Astrocyte (in vitro differentiated cells and primary cell): ENCODE measurements around the gene SOCS6. TPM values are rescaled to one million over a fixed set of nuclear protein-coding genes. Genes with fewer than 3 reads are reported as not detected.

Experiments used
- DNase-seq: peaks from one replicate; pipeline ENCODE4 v3.0.0-alpha.2; 2010; ENCODE audit warnings: low read depth
- FAIRE-seq: peaks from 2 replicates; lab custom pipeline; 2011; peaks lifted over from hg19 to GRCh38; lab: Jason Lieb, UNC
- H2AFZ ChIP-seq: 2 replicates; pipeline ENCODE4 v1.6.0; 2012; ENCODE audit warnings: low read depth, low read length, inconsistent platforms
- H3K27ac ChIP-seq: 2 replicates; pipeline ENCODE4 v1.5.1; 2011; ENCODE audit warnings: low read depth, low read length, inconsistent platforms
- H3K27me3 ChIP-seq: 2 replicates; pipeline ENCODE4 v1.6.0; 2011; ENCODE audit warnings: low read length, inconsistent platforms; ENCODE audit not compliant: insufficient read depth
- H3K36me3 ChIP-seq: 2 replicates; pipeline ENCODE4 v1.5.1; 2011; ENCODE audit warnings: low read length, inconsistent platforms; ENCODE audit not compliant: insufficient read depth
- H3K4me1 ChIP-seq: 2 replicates; pipeline ENCODE4 v1.5.1; 2011; ENCODE audit warnings: low read length, inconsistent platforms; ENCODE audit not compliant: insufficient read depth
- H3K4me2 ChIP-seq: 2 replicates; pipeline ENCODE4 v1.6.0; 2012; ENCODE audit warnings: low read length, inconsistent platforms
- H3K4me3 ChIP-seq: 2 replicates; pipeline ENCODE4 v1.5.1; 2011; ENCODE audit warnings: low read depth, mild to moderate bottlenecking, low read length, inconsistent platforms; ENCODE audit not compliant: insufficient read depth
- H3K79me2 ChIP-seq: 2 replicates; pipeline ENCODE4 v1.6.0; 2012; ENCODE audit warnings: mild to moderate bottlenecking, low read length, inconsistent platforms; ENCODE audit not compliant: insufficient read depth
- H3K9ac ChIP-seq: 2 replicates; pipeline ENCODE4 v1.6.0; 2012; ENCODE audit warnings: mild to moderate bottlenecking, low read length, inconsistent platforms
- H3K9me3 ChIP-seq: 2 replicates; pipeline ENCODE4 v1.5.1; 2012; ENCODE audit warnings: low read depth, mild to moderate bottlenecking, low read length, inconsistent platforms; ENCODE audit not compliant: insufficient read depth
- H4K20me1 ChIP-seq: 2 replicates; pipeline ENCODE4 v1.6.0; 2012; ENCODE audit warnings: low read length, inconsistent platforms; ENCODE audit not compliant: insufficient read depth
- H3K27ac Mint-ChIP-seq: one replicate; pipeline ENCODE4 v1.8.0; 2021; ENCODE audit warnings: mild to moderate bottlenecking, mixed read lengths; ENCODE audit not compliant: unreplicated experiment
- H3K27me3 Mint-ChIP-seq: one replicate; pipeline ENCODE4 v1.8.0; 2021; ENCODE audit warnings: low read depth, mixed read lengths; ENCODE audit not compliant: unreplicated experiment
- H3K36me3 Mint-ChIP-seq: one replicate; pipeline ENCODE4 v1.8.0; 2021; ENCODE audit warnings: low read depth, mixed read lengths; ENCODE audit not compliant: unreplicated experiment
- H3K4me1 Mint-ChIP-seq: one replicate; pipeline ENCODE4 v1.8.0; 2021; ENCODE audit warnings: low read depth, mixed read lengths; ENCODE audit not compliant: unreplicated experiment
- H3K4me3 Mint-ChIP-seq: one replicate; pipeline ENCODE4 v1.8.0; 2021; ENCODE audit warnings: mild to moderate bottlenecking, moderate library complexity, mixed read lengths; ENCODE audit not compliant: unreplicated experiment
- H3K9me3 Mint-ChIP-seq: one replicate; pipeline ENCODE4 v1.8.0; 2021; ENCODE audit warnings: mild to moderate bottlenecking, mixed read lengths; ENCODE audit not compliant: unreplicated experiment
- EZH2 ChIP-seq: IDR thresholded peaks from 2 replicates; pipeline ENCODE4 v1.6.1; 2012; ENCODE audit warnings: mild to moderate bottlenecking, low read length, inconsistent platforms; ENCODE audit not compliant: insufficient read depth
- total RNA-seq: library from RNA; stranded (reverse); gene quantifications from 2 replicates; pipeline ENCODE4 v1.2.1, GENCODE V29; 2021
- TF ChIP-seq, protein P1 (sequence below): IDR thresholded peaks from 2 replicates; pipeline ENCODE4 v1.5.1; 2011; ENCODE audit warnings: low read depth, mild to moderate bottlenecking, inconsistent platforms, low read length, moderate library complexity; ENCODE audit not compliant: insufficient read depth

The SOCS6 gene
- total RNA-seq, 1 donor from 2014 or later: 24.1 TPM

DNA sequence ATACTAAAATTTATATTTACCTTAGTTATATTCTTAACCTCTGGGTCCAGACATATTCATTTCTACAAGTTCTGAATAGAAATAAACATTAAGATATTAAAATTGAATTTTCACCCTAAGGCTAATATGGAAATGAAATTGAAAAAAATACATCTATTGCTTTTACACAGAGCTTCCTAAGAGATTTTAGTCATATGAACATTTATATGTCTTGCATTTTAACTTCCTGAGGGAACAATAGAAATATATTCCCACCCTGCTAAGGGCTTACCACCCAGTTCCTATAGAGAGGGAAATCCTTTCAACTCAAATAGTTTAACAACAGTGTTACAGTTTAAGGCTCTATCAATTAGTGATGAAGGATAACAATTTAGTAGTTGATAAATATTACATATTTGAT lies 60.5 kb downstream of the SOCS6 start:
- Histone ChIP-seq H3K4me1 (no peaks in the 10 kb centered on the region), H3K79me2 (no peaks in the 10 kb centered on the region), H3K9ac (no peak overlapping the region), H4K20me1 (no peaks in the 10 kb centered on the region), H3K4me2 (no peak overlapping the region), H2AFZ (no peak overlapping the region), H3K27ac (no peak overlapping the region), H3K27me3 (no peaks in the 10 kb centered on the region), H3K36me3 (peaks cover 2% of the 10 kb centered on the region), H3K9me3 (no peaks in the 10 kb centered on the region), H3K4me3 (no peak overlapping the region)
- Mint-ChIP-seq H3K27me3 (no peaks in the 10 kb centered on the region), H3K27ac (no peak overlapping the region), H3K36me3 (peaks cover 36% of the 10 kb centered on the region), H3K4me1 (peaks cover 2% of the 10 kb centered on the region), H3K9me3 (peaks cover 2% of the 10 kb centered on the region), H3K4me3 (no peak overlapping the region)
- DNase-seq: no peak
- no peak for FAIRE-seq
- TF ChIP-seq EZH2: no peak
- TF ChIP-seq, protein P1, sequence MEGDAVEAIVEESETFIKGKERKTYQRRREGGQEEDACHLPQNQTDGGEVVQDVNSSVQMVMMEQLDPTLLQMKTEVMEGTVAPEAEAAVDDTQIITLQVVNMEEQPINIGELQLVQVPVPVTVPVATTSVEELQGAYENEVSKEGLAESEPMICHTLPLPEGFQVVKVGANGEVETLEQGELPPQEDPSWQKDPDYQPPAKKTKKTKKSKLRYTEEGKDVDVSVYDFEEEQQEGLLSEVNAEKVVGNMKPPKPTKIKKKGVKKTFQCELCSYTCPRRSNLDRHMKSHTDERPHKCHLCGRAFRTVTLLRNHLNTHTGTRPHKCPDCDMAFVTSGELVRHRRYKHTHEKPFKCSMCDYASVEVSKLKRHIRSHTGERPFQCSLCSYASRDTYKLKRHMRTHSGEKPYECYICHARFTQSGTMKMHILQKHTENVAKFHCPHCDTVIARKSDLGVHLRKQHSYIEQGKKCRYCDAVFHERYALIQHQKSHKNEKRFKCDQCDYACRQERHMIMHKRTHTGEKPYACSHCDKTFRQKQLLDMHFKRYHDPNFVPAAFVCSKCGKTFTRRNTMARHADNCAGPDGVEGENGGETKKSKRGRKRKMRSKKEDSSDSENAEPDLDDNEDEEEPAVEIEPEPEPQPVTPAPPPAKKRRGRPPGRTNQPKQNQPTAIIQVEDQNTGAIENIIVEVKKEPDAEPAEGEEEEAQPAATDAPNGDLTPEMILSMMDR: no peak

DNA sequence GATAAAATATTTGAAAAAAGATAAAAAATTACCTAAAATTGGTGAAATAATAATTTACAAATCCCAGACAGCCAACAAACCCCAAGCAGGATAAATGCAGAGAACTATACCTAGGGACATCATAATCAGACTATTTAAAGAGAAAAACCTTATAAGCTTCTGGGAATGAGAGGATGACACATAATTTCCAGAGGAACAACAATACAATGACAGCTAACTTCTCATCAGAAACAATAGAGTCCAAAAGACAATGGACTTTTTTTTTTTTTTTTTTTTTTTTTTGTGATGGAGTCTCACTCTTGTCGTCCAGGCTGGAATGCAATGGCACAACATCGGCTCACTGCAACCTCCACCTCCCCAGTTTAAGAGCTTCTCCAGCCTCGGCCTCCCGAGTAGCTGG lies 65.2 kb downstream of the SOCS6 start:
- peaks cover 2% of the 10 kb centered on the region for H3K36me3 ChIP-seq
- H2AFZ ChIP-seq: no peak overlapping the region
- DNase-seq (no peak), FAIRE-seq (no peak)
- no peaks in the 10 kb centered on the region for H3K27me3 ChIP-seq
- H3K27me3 Mint-ChIP-seq: no peaks in the 10 kb centered on the region
- H3K4me3 Mint-ChIP-seq: no peak overlapping the region
- peaks cover 24% of the 10 kb centered on the region for H3K36me3 Mint-ChIP-seq
- H3K4me2 ChIP-seq: no peak overlapping the region
- peaks cover 18% of the 10 kb centered on the region for H3K4me1 ChIP-seq
- H3K79me2 ChIP-seq: no peaks in the 10 kb centered on the region
- peaks cover 12% of the 10 kb centered on the region for H3K4me1 Mint-ChIP-seq
- TF ChIP-seq, protein P1: no peak
- TF ChIP-seq EZH2: no peak
- no peak overlapping the region for H3K27ac Mint-ChIP-seq
- no peak overlapping the region for H3K9ac ChIP-seq
- H3K9me3 ChIP-seq: peaks cover 6% of the 10 kb centered on the region
- H4K20me1 ChIP-seq: no peaks in the 10 kb centered on the region
- H3K4me3 ChIP-seq: no peak overlapping the region
- no peak overlapping the region for H3K27ac ChIP-seq
- H3K9me3 Mint-ChIP-seq: no peaks in the 10 kb centered on the region

DNA sequence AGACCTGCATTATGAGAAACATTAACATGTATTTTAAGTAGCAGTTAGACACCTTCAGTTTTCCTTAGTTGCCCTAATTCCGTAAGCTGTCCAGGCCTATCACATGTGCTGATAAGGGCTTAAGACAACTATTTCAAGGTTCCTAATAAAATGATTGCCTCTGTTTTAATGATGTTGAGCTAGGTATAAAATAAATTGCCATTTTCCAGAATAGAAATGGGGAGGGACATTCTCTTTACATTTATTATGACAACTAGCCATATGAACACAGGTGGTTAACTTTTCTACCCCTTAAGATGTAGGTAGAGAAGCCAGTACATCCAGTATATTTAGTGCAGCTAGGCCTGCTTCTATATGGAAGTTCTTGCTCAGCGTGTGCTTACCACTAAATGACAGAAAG lies 65.9 kb downstream of the SOCS6 start:
- no peak overlapping the region for H3K4me3 ChIP-seq
- H3K27ac ChIP-seq: no peak overlapping the region
- TF ChIP-seq, protein P1: no peak
- TF ChIP-seq EZH2: no peak
- no peak overlapping the region for H3K4me3 Mint-ChIP-seq
- no peaks in the 10 kb centered on the region for H3K27me3 Mint-ChIP-seq
- peaks cover 2% of the 10 kb centered on the region for H3K36me3 ChIP-seq
- H3K4me2 ChIP-seq: no peak overlapping the region
- H3K9me3 ChIP-seq: peaks cover 6% of the 10 kb centered on the region
- peaks cover 18% of the 10 kb centered on the region for H3K4me1 ChIP-seq
- H3K79me2 ChIP-seq: no peaks in the 10 kb centered on the region
- peaks cover 23% of the 10 kb centered on the region for H3K36me3 Mint-ChIP-seq
- FAIRE-seq: no peak
- H4K20me1 ChIP-seq: no peaks in the 10 kb centered on the region
- H2AFZ ChIP-seq: no peak overlapping the region
- no peak for DNase-seq
- no peak overlapping the region for H3K27ac Mint-ChIP-seq
- H3K9me3 Mint-ChIP-seq: no peaks in the 10 kb centered on the region
- H3K27me3 ChIP-seq: no peaks in the 10 kb centered on the region
- no peak overlapping the region for H3K9ac ChIP-seq
- H3K4me1 Mint-ChIP-seq: peaks cover 12% of the 10 kb centered on the region
